ENCODE measurements around the gene DOCK6. TPM values are rescaled to one million over a fixed set of nuclear protein-coding genes. Genes with fewer than 3 reads are reported as not detected.

The DOCK6 gene
- total RNA-seq, 1 experiment from 2014 or later, result 19.4 TPM

GRCh38 chr19:11288349-11288748, 26.0 kb upstream of the DOCK6 start:
- TF ChIP-seq SIN3A (IDR thresholded peaks at IDR 0.05; ENCODE audit: borderline replicate concordance, insufficient read depth, low read depth, low read length), result no peak
- TF ChIP-seq CTCF (IDR thresholded peaks at IDR 0.05), result peak; percentile 72
- no peak for TF ChIP-seq POLR2AphosphoS5 (IDR thresholded peaks at IDR 0.05; ENCODE audit: low read depth, low read length)
- no peak for TF ChIP-seq TCF7L2 (IDR thresholded peaks at IDR 0.05; ENCODE audit: low read depth, low read length)
- TF ChIP-seq REST (IDR thresholded peaks at IDR 0.05; ENCODE audit: insufficient read depth in 1 of 2, low read depth in 2 of 2, low read length in 1 of 2), result no peak
- ChIA-PET CTCF (interaction anchor here (0.6 kb wide), 1 partner anchor 43 kb away, joined by 3 read pairs; no protein-coding TSS in a partner anchor), POLR2A (no interaction called here)
- Histone ChIP-seq H3K36me3 (ENCODE audit: control insufficient read depth, insufficient read depth, low read length) (no peaks in the 10 kb centered on the region), H3K4me3 (ENCODE audit: low read depth in 2 of 2, low read length in 2 of 2) (no peak overlapping the region), H3K27me3 (ENCODE audit: control insufficient read depth, insufficient read depth, low read length) (no peaks in the 10 kb centered on the region), H3K9me3 (ENCODE audit: control insufficient read depth, insufficient read depth, low read depth, low read length) (no peaks in the 10 kb centered on the region), H3K4me1 (ENCODE audit: control insufficient read depth, insufficient read depth, low read length) (no peaks in the 10 kb centered on the region; the same call in 1 of the 2 replicates), H3K27ac (ENCODE audit: low read length) (no peak overlapping the region)
- DNase-seq (ENCODE audit: low read depth, low spot score) (no peak), ATAC-seq (no peak)
- BruUV-seq (replicated peaks), result no TSS peak
- intact Hi-C loops (cut with micrococcal nuclease; ENCODE audit: unreplicated experiment) (no loop called here), in situ Hi-C loops (cut with HindIII; ENCODE audit: low pct_unique_long_range_greater_than_20kb, low sequenced_read_pairs) (no loop called here)

GRCh38 chr19:11286312-11286974, 24.1 kb upstream of the DOCK6 start:
- CTCF ChIA-PET, result no interaction called here
- in situ Hi-C loops (cut with HindIII; ENCODE audit: low pct_unique_long_range_greater_than_20kb, low sequenced_read_pairs) (no loop called here), intact Hi-C loops (cut with micrococcal nuclease; ENCODE audit: unreplicated experiment) (no loop called here)
- DNase-seq (ENCODE audit: low read depth, low spot score) (no peak), ATAC-seq (no peak)
- Histone ChIP-seq H3K27me3 (ENCODE audit: control insufficient read depth, insufficient read depth, low read length) (no peaks in the 10 kb centered on the region), H3K4me1 (ENCODE audit: control insufficient read depth, insufficient read depth, low read length) (no peaks in the 10 kb centered on the region), H3K9me3 (ENCODE audit: control insufficient read depth, insufficient read depth, low read depth, low read length) (no peaks in the 10 kb centered on the region), H3K4me3 (ENCODE audit: low read depth in 2 of 2, low read length in 2 of 2) (no peak overlapping the region), H3K36me3 (ENCODE audit: control insufficient read depth, insufficient read depth, low read length) (no peaks in the 10 kb centered on the region), H3K27ac (ENCODE audit: low read length) (no peak overlapping the region)
- POLR2A ChIA-PET, result no interaction called here
- BruUV-seq (replicated peaks), result no TSS peak
- TF ChIP-seq TCF7L2 (IDR thresholded peaks at IDR 0.05; ENCODE audit: low read depth, low read length) (no peak), CTCF (IDR thresholded peaks at IDR 0.05) (no peak), POLR2AphosphoS5 (IDR thresholded peaks at IDR 0.05; ENCODE audit: low read depth, low read length) (no peak), SIN3A (IDR thresholded peaks at IDR 0.05; ENCODE audit: borderline replicate concordance, insufficient read depth, low read depth, low read length) (no peak), REST (IDR thresholded peaks at IDR 0.05; ENCODE audit: insufficient read depth in 1 of 2, low read depth in 2 of 2, low read length in 1 of 2) (no peak)
